MV-4-11 (cell line): ENCODE measurements around the gene VAC14.

Experiments
- DNase-seq: peaks from one replicate; lab custom pipeline; 2025; lab: John Stamatoyannopoulos, UW

The VAC14 gene

DNA sequence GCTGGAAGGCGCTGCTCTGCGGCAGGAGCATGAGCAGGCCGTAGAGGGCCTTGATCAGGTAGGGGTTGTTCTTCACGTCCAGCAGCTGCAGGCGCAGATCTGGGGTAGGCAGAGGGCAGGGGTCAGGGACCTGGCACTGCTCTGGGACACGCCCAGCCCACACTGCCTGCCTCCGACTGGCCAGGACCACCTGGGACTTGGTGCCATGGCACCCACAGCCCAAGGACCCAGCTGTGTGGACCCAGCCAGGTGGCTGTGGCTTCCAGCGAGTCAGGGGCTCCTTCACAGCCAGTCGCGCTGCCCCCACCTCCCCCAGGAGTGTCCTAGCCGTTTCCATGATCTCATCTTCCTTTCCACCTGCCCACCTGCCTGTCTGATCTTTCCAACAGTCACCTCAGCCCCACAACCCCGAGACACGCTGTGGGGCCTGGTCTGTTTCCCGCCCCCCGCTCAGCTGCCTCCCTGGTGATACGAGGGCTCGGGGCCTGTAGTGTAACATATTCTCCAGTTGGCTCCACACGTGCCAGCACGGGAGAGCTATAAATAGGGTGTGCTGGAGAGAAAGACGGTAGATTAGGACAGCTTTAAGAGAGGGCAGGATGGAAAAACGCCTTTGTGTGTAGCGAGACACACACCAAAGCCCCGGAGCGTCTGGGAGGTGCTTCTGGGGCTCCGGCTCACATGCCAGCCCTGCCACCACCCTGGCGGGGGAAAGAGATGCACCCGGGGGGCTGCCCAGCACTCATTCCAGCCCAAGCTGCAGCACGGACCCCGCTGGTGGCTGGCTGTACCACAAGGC lies 107.9 kb downstream of the VAC14 start:
- DNase-seq: no peak

DNA sequence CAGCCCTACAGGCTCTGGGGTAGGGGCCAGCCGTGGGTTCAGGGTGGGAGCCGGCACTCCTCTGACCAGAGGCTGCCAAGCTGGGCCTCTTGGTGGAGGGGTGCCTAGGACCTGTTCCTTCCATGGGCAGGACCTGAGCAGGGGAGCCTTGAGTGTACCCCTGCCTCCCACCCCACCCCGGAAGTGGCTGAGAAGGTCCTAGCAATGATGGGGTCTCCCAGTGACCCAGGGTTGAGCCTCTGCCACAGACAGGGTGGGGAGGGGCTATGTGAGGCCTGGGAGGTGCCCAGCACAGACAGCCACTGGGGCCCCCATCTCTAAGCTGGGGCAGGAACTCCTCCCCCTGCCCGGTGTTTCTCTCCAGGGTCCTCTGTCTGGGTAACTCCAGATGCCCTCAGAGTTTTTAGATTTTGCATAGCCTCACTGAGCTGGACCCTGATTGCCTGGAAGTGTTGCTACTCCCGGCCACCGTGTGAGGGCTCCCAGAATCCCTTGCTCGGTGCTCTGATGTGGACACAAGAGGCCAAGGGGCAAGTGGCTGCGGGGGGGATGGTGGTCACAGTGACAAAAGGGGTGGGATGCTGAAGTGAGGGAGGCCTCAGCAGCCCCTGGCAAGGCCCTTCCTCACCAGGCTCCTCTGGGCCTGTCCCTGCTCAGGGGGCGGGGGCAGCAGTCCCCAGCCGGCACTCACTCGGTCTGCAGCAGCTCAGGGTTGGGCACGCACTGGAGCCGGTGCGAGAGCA lies 108.7 kb downstream of the VAC14 start:
- DNase-seq: no peak

DNA sequence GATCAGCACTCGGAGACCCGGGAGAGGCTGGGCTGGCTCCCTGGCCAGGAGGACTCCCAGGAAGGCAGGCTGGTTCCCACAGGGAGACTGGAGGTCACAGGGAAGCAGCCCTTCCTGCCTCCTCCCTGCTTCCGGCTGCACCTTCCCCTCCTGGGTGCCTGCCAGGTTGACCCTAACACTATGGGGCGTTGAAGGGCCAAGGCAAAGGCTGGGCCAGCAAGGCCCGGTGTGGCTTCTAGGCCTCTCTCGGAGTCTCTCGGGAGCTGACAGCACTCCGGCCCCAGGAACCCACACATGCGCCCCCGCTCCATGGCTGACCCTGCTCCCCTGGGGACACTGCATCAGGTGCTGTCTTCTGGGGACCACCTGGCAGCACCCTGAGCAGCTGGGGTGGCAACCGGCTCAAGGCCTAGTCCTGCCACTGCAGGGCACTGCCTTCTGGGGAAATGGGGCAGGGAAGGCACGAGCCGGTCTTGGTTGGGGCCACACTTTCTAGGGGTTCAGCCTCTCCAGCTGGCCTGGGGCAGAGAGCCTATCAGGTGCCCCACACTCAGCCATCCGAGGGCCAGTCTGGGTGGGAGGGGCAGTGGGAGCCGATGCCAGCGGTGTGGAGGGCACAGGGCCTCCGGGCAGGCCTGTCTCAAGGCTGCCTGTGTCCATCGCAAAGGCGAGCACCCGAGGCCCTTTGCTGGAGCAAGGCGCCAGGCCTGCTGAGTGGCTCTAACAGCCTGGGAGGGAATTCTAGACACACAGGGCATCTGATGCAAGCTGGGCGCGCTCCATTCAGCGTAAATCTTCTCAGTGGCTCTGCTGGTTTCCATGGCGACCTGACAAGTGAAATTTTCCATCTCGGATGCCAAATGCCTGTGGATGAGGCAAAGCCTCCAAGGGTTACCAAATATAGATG lies 109.5 kb downstream of the VAC14 start:
- DNase-seq: peak; percentile 15

DNA sequence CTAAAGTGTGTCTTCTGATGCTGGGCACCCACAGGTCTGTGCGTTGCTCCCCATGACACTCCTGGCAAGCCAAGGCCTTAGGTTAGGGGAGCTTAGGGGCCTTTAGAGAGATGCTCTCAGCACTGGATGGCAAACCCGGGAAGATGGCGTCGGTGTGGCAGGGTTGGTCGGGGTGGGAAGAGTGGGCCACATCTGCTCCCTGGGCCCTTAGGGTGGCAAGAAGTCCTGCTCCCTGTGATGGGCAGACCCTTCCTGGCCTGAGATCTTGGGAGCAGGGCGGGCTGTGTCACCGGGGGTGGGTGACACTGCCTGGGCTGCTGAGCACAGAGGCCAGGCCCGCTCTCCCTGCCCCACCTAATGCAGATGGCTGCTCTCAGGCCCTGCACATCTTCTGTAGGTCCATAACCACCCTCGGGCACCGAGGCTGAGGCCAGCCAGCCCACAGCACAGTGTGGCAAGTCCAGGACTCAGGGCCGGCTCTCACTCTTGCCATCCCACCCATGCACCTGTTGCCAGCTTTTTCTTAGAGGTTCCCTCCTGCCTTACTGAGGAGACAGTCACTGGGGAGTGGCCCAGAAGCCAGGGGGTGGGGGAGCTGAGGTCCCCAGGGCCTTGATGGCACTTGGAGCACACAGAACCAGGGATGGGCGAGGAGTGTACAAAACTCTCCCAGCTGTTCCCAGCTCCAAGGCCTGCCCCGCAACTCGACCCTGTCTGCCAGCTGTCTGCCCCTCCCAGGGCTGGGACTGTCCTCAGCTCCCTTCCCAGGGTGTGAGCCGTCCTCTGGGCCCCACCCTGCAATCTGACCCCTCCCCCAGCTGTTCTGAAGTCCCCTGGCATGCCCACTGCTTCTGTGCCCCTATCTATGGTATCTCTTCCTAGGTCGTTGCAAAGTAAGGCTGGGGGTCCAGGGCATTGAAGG lies 110.7 kb downstream of the VAC14 start:
- DNase-seq: no peak

DNA sequence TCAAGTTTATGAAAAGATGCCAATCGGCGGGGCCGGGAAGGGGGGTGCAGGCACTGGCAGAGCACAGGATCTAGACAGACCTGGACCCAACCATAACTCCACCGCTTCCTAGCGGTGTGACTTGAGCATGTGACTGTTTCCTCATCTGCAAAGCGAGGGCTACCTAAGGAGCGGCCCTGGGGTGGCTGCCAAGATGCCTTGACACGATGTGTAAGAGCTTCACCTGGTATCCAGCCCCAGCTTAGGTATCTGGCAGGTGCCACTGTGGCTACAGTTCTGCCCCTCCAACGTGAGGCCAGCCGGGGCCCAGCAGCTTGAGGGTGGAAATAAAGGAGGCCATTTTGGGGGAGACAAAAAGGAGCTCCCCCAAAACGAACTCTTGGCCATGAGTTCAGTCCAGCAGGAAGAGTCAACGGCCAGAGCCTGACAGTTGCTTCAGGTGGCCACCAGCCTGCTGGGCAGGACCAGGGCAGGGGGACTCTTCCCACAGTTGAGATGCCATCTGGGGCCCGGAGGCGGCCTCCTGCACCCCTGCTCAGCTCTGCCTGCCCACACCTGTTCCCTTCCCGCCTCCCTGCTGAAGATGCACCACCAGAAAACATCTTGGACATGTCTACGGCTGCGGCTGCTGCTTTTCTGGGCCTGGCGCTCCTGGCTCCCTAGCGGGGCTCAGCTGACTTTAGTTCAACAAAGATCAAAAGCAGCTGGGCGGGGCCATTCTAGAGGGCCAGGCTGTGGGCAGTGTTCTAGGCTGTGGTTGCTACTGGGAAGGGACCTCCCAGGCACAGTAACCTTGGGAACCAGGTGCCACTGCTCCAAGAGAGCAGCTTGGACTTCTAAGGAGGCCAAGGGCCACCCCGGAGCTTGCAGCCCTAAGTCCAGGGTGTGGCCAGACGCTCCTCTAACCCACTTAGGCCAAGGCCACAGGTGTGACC lies 111.7 kb downstream of the VAC14 start:
- DNase-seq: no peak

DNA sequence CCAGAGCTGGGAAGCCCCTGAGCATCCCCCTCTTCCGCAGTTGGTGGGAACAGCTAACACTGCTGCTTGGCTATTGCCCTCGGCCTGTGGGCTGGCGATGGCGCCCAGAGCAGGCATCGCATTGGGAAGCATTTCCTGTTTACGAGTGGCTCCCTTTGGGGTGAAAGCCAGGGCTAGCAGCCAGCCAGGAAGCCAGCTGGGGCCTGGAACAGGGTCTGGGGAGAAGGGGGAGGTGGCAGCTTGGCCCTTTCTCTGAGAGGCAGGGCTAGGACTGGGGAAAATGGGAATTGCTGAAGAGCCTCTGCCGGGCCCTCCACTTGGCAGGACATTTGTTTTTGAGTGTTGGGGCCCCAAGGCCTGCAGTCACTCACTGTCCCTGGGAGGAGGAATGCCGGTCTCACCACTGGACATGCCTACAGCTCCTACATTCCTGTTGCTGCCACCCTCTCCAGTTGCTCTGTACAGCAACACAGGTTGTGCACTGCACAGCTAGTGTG lies 112.7 kb downstream of the VAC14 start:
- no peak for DNase-seq

DNA sequence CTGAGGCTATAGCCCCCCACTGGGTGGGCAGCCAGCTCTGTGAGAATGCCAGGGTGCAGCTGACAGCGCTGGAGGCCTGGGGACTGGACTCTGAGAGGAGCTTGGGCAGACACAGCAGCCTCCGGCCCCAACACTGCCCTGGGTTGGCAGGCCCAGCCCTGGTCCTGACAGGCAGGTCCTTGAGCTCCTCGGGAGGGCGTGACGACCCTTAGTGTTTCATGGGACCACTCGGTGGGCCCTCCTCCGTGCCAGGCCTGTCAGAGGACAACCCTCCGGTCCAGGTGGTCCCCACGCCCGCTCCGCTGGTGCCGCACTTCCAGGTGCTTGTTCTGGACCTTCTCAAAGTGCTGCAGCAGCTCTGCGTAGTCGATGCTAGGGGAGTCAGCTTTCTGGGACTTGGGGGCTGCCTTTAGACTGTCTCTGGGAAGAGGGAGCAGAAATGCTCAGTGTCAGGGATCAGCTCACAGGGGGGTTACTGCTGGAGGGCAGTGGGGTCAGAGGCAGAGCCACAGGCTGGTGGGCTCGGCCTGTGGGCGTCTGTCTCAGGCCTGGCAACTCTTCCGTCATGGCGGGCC lies 113.2 kb downstream of the VAC14 start:
- no peak for DNase-seq

DNA sequence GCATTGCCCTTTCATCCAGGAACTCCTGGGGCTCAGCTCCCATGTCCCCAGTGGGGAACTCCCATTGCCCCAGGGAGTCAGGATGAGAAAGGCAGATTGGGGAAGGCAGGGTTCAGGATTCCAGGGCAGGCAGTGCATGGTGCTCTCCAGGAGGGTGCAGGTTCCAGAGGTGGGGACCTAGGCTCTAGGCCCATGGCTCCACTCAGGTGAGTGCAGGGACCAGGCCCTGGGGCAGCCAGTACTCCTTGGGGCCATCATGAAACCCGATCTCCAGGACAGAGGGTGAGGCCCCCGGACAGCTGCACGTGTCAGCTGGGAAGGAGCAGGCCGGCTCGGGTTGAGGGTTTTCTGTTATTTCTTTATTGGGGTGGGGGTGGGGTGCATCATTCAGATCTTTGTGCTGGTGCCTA lies 113.9 kb downstream of the VAC14 start:
- DNase-seq: no peak

DNA sequence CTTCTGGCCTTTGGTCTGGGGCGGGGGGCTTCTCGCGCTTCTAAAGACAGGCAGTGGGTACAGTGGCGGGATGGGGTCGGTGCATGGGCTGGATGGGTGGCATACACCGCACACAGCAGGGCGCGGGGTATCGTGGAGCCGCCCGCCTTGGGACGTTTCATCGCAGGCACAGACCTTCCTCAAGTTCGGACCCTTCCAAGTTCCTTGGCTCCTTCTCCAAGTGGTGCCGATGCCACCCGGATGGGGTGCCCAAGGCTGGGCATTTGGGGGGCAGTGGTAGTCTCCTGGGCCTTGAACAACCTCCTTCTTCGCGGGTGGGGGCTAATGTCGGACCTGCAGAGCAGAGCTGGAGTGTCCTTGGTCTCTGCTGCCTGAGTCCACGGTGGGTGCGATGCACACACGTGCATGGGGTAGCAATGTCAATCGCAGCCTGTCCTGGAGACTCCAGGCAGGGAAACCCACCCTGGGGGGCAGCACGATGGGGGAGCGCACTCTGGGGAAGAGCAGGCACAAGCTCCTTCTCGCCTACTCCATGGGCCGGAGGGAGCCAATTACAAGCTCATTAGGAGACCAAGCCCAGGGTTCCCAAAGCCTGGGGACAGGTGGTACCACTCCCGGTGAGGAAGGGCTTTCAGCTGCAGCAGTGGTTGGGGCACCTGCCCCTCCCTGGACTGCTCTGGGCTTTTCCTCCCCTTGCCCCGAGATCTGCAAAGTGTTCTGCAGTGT lies 114.4 kb downstream of the VAC14 start:
- no peak for DNase-seq

DNA sequence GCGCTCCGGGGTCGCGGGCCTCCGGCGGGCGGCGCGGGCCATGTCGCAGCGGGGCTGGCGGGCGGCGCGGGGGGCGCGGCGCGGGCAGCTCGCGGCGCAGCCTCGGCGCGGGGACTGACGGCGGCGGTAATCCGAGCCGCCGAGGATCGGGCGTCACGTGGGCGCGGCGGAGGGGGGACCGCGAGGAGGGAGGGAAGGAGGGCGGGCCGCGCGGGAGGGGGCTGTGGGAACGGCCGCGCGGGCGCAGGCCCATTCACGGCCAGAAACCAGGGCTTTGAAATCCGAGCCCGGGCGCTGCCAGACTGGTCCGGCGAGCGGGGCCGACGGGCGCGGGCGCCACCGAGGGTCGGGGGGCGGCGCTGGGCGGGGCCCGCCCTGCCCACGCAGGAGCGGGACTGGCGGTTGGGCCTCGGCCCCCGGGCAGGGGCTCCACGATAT lies 115.0 kb downstream of the VAC14 start, which contains the start of gene MTSS2:
MTSS2 (minus strand) TSS at position 116 of the 438 bp plus-strand sequence. CDS start 262 bp downstream, outside the sequence.
- peak; percentile 28 for DNase-seq

DNA sequence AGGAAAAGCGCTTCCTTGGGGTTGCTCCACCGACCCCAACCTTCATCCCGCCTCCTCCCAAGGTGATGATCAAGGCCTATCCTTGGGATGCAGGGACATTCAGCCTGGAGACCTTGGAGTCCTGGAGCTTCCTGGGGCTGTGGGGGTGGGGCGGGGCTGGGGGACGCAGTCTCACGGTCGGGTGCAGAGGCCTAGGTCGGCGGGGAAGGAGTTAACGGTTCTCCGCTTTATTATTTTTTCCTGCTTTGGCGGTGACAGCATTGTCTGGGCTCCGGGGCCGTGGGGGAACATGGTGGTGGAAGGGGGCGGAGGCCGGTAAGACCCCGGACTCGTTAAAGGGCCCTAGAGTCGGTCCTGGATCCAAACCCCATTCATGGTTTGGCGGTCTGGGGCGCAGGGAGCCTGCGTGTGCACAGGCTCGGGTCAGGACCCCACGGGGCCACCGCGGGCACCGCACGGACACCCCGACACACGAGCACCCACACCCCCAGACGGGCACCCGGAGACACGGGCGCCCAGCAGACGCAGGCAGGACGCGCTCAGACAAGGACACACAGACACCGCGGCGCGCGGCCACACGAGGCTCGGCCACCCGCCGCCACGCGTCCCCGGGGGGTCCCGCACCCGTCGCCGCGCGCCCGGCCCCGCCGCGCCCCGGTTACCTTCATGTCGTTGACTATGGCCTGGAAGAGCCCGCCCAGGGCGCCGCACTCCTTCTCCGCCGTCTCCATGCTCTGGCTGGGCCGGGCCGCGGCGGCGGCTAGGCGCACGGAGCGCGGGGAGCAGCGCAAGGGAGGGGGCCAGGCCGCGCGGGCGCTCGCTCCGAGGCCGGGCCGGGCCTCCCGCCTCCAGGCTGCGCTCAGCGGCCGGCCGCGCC lies 115.7 kb downstream of the VAC14 start:
- no peak for DNase-seq

DNA sequence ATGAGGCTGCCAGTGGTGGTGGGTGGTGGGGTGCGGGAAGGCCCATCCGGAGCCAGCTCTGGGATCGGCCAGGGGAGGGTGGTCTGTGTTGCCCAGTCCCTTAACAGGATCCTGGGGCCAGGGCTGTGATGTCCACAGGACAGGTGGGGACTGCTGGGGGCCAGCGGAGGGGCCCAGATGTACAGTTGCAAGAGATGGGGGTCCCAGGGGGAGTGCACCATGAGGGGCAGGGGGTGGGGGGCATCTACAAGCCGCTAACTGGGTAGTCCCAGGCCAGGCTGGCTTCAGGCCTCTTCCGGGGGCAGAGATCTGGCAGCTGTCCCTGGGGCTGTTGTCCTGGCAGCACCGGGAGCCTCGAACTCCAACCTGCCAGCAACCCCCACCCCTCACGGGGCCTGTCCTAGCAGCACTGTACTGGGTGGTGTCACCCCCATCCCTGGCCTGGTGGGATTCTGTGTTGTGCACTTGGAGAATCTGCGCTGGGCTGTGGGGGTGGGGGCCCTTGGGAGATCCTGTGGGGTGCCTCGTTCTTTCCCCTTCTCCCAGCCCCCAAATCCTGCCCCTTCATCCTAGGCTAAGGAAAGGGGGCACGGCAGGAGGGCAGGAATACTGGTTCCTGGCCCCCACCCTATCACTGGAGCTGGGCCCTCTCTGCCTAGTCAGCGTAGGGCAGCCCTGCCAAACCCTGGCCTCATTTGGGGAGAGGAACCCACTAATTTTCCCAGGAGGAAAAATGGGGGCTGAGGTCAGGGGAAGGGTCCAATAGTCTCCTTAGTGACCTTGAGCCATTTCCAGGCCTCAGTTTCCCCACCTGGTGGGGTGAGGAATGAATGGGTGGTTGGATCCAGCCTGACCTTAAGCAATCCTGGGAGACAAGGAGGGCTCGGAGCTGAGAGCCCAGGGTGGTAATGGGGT lies 116.6 kb downstream of the VAC14 start:
- DNase-seq: no peak

DNA sequence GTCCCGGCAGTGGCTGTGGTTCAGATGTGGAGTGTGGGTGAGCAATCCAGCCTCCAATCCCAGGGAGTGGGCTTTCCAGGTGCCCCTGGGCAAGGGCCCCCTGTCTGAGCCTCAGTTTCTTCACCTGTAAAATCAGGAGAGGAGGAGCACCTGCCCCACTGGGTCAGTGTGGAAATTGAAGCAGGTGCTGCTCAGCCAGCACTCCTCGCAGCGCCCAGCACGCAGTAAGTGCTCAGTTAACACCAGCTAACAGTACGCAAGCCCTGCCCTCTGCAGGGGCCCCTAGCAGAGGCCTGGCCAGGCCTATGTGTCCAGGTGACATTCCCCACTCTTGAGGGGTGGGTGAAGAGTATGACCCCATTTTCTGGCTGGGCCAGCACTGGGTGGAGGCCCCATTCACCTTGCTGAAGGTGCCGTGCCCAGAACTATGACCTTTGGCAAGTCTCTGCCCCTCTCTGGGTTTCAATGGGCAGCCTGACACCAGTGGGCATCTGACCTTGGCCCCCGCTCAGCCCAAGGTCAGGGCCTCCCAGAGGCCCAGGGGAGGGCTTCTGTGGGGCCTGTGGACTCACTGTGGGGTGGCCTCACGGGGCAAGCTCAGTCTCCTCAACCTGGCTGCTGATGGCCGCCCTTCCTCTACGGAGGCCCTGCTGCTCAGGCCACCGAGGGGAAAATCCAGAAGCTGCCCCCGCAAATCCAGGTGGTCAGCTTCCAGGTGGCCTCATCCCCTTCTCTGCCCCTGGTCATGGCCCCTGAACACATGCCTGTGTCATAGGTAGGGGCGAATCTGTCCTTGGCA lies 117.6 kb downstream of the VAC14 start:
- DNase-seq: no peak

DNA sequence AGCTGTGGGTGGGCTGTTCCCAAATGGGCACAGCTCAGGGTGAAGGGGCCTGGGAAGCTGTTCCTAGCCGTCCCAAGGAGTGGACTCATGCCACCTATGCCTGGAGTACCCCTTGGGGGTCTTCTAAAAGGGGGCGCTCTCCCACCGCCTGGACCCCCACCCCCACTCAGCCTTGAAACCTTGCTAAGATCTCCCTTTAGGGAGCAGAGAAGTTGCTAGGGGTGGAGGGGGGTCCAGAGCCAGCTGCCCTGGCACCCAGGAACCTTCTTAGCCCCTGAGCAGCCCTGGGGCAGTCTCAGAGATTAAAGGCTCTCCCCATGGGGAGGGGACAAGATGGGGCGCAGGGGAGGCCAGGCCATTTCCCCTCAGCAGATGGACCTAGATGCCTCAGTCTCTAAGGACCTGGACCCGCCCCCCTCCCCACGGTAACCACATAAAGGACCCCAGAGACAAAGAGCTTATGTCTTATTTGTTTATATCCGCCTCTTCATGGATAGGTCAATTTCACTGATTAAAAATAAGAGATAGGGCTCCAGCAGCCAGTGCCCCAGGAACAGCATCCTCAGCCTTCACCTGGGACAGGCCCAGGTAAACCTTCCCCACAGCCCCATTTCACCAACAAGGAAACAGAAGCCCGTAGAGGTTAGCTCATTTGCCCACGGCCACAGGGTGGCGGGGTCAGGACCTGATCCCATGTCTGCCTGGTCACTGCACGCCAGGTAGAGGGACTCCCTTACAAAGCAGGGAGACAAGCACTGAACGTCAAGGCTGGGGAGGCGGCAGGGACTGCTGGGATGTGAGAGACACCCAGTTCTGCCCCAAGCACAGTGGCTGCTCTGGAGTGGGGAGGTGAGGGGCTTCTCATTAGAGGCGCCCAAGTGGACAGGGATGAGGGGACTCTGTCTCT lies 118.5 kb downstream of the VAC14 start:
- DNase-seq: no peak
